Choroid plexus epithelial cell (primary cell): ENCODE results near the gene PADI3.
"Not testable (repeated sequence)": the region's sequence is repeated elsewhere in the genome, so short reads cannot be mapped to it uniquely, and the experiment has no call there.

ENCODE experiments used
- DNase-seq: peaks from one replicate; pipeline ENCODE4 v3.0.0-alpha.2; 2010; ENCODE audit warnings: low read depth
- H3K4me3 ChIP-seq: 2 replicates; pipeline ENCODE4 v1.5.1; 2011; ENCODE audit warnings: low read depth, mild to moderate bottlenecking, control low read depth, low read length, moderate library complexity
- CTCF ChIP-seq: conservative IDR thresholded peaks from 2 replicates; pipeline ENCODE4 v1.5.1; 2011; ENCODE audit warnings: low read depth, mild to moderate bottlenecking, control low read depth, inconsistent platforms, low read length, moderate library complexity

The PADI3 gene

GRCh38 chr1:17239420-17239819 lies 9.5 kb upstream of the PADI3 start:
- TF ChIP-seq CTCF, result no peak
- DNase-seq, result peak; percentile 98
- no peak overlapping the region for H3K4me3 ChIP-seq

DNA sequence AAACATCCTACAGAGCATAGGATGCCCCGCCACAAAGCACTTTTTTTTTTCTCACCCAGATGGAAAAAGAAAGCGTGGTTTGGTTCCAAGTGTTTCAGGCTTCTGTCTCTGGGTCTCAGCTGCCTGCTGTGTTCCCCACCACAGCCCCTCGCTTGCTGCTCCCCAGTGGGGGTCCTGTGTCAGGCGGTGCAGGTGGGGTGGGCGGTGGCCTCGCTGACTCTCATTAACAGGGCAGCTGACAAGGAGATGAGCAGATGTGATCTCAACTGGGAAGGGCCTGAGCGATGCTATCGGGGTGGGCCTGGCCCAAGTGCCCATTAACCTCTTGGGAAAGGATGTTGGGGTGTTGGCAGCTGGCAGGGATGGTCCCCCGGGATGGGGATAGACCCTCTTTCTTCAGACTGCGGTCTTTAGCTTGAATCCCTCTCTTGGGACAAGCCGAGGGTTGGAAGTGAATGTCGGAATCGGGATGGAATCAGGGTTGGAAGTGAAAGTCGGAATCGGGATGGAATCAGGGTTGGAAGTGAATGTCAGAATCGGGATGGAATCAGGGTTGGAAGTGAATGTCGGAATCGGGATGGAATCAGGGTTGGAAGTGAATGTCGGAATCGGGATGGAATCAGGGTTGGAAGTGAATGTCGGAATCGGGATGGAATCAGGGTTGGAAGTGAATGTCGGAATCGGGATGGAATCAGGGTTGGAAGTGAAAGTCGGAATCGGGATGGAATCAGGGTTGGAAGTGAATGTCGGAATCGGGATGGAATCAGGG lies 7.7 kb upstream of the PADI3 start:
- DNase-seq, H3K4me3 ChIP-seq: not testable (repeated sequence)

- not testable (repeated sequence) for H3K4me3 ChIP-seq, DNase-seq
These were observed 7.2 kb upstream of the PADI3 start for GRCh38 chr1:17241780-17242074.

- no peak for DNase-seq
- H3K4me3 ChIP-seq, result no peak overlapping the region
- no peak for TF ChIP-seq CTCF
These were observed 5.6 kb upstream of the PADI3 start for GRCh38 chr1:17243274-17243673.

GRCh38 chr1:17244821-17245740 lies 3.8 kb upstream of the PADI3 start:
- TF ChIP-seq CTCF, result no peak
- no peak overlapping the region for H3K4me3 ChIP-seq
- DNase-seq, result no peak

- no peak for DNase-seq
- no peak overlapping the region for H3K4me3 ChIP-seq
- no peak for TF ChIP-seq CTCF
These were observed 3.0 kb upstream of the PADI3 start for GRCh38 chr1:17245816-17246325.

- no peak overlapping the region for H3K4me3 ChIP-seq
- DNase-seq, result no peak
- no peak for TF ChIP-seq CTCF
These were observed 1.9 kb upstream of the PADI3 start for GRCh38 chr1:17246971-17247370.

DNA sequence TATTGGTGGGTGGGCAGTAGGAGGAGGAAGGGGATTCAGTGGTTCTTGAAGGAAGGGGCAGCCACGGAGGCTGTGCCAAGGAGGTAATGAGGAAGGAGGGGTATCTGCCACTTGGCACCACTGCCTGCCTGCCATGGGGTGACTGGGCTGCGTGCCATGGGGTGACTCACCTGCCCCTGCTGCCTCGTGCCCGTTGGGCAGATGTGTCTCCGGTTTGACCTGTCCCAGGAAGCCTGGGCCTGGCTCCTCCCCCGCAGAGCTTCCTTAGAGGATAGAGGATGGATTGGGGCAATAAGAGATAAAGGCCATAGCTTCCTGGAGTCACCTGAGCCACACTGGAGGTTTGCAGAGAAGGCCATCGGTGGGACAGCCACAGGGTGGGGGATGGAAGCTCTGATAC lies 1.7 kb downstream of the PADI3 start:
- no peak overlapping the region for H3K4me3 ChIP-seq
- no peak for TF ChIP-seq CTCF
- DNase-seq, result no peak
